ENCODE data around the gene TET2.

GRCh38 chr4:105234582-105234981, 87.9 kb downstream of the TET2 start:
- TF ChIP-seq POLR2A (IDR thresholded peaks at IDR 0.05; ENCODE audit: low read length) (no peak), GATA1 (IDR thresholded peaks at IDR 0.05; ENCODE audit: low read depth, low read length) (no peak)
